BJ (cell line): ENCODE data around the gene PIGW. TPM values are rescaled to one million over a fixed set of nuclear protein-coding genes. Genes with fewer than 3 reads are reported as not detected.
"Not testable (repeated sequence)": the region's sequence is repeated elsewhere in the genome, so short reads cannot be mapped to it uniquely, and the experiment has no call there.

Experiments used
- CTCF ChIA-PET: fragments of 350-600 bp; formaldehyde crosslinking; extraction: SDS; loops from one replicate; lab custom pipeline; 2021; ENCODE audit warnings: antibody characterized with exemption, inconsistent platforms; lab: Yijun Ruan, JAX
- POLR2A ChIA-PET: fragments of 300-600 bp; sonication (Branson Sonifier 250); formaldehyde crosslinking; extraction: SDS; loops from one replicate; lab custom pipeline; 2021; ENCODE audit warnings: antibody characterized with exemption; lab: Charles Lee
- DNase-seq: peaks from one replicate; pipeline ENCODE4 v3.0.0-alpha.2; 2011; ENCODE audit warnings: low read depth
- H3K27me3 ChIP-seq: 2 replicates; pipeline ENCODE4 v1.6.0; 2011; ENCODE audit warnings: low read length; ENCODE audit not compliant: control insufficient read depth, insufficient read depth
- H3K36me3 ChIP-seq: 2 replicates; pipeline ENCODE4 v1.5.1; 2011; ENCODE audit warnings: low read length; ENCODE audit not compliant: control insufficient read depth, insufficient read depth
- H3K4me3 ChIP-seq: 2 replicates; pipeline ENCODE4 v1.5.1; 2011; ENCODE audit warnings: low read depth, mild to moderate bottlenecking, control low read depth, low read length
- polyA plus RNA-seq: library from polyadenylated mRNA; depleted of rRNA; stranded (reverse); fragments of >200 nt; gene quantifications from 2 replicates; pipeline ENCODE4 v1.2.3, GENCODE V29; 2011
- TF ChIP-seq, protein P1 (sequence below): IDR thresholded peaks from 2 replicates; pipeline ENCODE4 v1.5.1; 2011; ENCODE audit warnings: low read depth, mild to moderate bottlenecking, control low read depth, inconsistent platforms, low read length, moderate library complexity; ENCODE audit not compliant: insufficient read depth

Gene PIGW
- polyA plus RNA-seq, 1 experiment = 3.0 TPM

DNA sequence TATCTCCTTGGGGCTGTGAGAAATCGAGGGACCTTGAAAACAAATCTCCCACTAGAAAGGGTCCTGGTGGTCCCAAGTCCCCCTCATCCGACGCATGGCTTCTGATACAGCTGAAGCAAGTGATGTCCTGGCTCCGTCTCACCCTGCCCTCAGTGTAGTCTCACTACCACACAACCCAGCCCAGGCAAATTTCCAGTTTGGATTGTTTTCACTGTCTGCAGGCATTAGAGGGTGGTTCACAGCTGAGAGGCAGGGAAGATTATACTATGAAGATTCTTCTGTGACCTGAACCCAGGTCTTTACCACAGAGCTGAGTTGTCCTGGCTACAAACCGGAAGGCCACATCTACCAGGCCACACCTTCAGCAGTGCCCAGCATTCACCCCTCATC, 30.6 kb upstream of the PIGW start:
- no peak for DNase-seq
- TF ChIP-seq, protein P1, sequence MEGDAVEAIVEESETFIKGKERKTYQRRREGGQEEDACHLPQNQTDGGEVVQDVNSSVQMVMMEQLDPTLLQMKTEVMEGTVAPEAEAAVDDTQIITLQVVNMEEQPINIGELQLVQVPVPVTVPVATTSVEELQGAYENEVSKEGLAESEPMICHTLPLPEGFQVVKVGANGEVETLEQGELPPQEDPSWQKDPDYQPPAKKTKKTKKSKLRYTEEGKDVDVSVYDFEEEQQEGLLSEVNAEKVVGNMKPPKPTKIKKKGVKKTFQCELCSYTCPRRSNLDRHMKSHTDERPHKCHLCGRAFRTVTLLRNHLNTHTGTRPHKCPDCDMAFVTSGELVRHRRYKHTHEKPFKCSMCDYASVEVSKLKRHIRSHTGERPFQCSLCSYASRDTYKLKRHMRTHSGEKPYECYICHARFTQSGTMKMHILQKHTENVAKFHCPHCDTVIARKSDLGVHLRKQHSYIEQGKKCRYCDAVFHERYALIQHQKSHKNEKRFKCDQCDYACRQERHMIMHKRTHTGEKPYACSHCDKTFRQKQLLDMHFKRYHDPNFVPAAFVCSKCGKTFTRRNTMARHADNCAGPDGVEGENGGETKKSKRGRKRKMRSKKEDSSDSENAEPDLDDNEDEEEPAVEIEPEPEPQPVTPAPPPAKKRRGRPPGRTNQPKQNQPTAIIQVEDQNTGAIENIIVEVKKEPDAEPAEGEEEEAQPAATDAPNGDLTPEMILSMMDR = no peak
- no peaks in the 10 kb centered on the region for H3K27me3 ChIP-seq
- POLR2A ChIA-PET = no interaction called here
- peaks cover 22% of the 10 kb centered on the region for H3K36me3 ChIP-seq
- CTCF ChIA-PET = interaction anchor here (1.4 kb wide), 1 partner anchor 21 kb away, joined by 3 read pairs; no protein-coding TSS in a partner anchor
- no peak overlapping the region for H3K4me3 ChIP-seq

DNA sequence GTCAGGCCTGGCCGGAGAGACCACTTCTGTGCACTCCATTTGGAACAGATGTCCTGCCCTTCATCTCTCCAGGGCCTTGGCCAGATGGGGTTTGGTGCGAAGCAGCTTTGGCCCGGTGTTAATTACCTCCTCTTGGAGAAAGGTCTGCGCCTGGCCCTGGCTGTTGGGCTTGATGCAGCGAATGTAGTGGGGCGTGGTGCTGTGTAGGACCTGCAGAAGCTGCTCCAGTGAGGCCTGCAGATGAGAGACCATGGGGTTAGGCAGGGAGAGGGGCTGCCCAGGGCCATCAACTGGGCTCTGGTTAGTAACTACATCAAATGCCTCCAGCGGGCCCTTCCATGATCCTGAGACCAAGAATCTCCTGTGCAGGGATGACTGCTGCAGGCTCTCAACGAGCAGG, 29.6 kb upstream of the PIGW start:
- no peak overlapping the region for H3K4me3 ChIP-seq
- no peak for DNase-seq
- TF ChIP-seq, protein P1 = no peak
- POLR2A ChIA-PET = no interaction called here
- no peaks in the 10 kb centered on the region for H3K27me3 ChIP-seq
- peaks cover 22% of the 10 kb centered on the region for H3K36me3 ChIP-seq
- CTCF ChIA-PET = interaction anchor here (1.2 to 1.5 kb wide), 2 partner anchors 10 to 22 kb away, joined by 3 to 6 read pairs; no protein-coding TSS in a partner anchor

DNA sequence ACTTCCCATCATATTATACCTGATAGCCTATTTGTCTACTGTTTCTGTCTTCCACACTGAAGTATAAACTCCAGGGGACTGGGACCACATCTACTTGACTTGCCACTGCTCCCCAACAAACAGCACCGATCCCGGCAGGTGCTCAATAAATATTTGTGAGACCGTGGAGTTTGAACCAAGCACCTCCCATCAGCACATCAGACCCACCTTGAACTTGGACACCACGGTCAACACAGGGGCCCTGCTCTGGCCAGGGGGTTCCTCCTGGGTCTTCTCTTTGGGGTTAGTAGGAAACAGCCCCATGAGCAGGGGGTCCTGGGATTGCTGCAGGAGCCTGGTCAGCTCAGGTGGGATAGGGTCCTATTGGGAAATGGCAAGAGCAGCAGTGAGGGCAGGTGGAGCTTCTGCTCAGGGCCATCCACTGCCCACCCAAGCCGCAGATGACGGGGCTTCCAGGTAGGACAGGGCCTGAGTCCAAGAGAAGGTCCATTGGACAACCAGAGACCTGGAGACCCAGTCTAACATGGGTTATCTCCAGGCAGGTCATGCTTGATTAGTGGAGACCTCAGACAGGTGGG, 28.4 kb upstream of the PIGW start:
- ChIA-PET CTCF (interaction anchor here (1.2 to 1.5 kb wide), 2 partner anchors 11 to 23 kb away, joined by 3 to 6 read pairs; no protein-coding TSS in a partner anchor), POLR2A (no interaction called here)
- peaks cover 25% of the 10 kb centered on the region for H3K36me3 ChIP-seq
- H3K27me3 ChIP-seq = no peaks in the 10 kb centered on the region
- H3K4me3 ChIP-seq = no peak overlapping the region
- TF ChIP-seq, protein P1 = no peak
- no peak for DNase-seq

DNA sequence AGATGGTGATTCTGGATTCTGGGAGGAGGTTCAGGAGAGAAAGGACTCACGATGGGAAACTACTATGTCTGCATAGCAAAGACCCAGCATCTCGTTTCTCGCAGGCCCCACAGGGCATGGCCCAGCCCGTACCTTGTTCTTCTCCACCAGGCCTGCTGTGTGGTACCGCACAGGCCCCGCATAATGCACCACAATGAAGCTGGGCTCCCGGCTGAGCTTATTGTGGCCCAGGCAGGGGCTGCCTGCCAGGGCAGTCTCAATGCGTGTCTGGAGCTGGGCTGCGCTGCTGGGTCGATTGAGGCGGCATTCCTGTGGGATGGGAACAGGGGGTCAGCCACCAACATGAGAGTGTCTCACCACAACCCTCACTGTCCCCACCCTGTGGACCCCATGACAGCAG, 28.0 kb upstream of the PIGW start:
- Histone ChIP-seq H3K36me3 (peaks cover 25% of the 10 kb centered on the region), H3K27me3 (no peaks in the 10 kb centered on the region), H3K4me3 (no peak overlapping the region)
- TF ChIP-seq, protein P1 = no peak
- CTCF ChIA-PET = no interaction called here
- no peak for DNase-seq
- POLR2A ChIA-PET = no interaction called here

DNA sequence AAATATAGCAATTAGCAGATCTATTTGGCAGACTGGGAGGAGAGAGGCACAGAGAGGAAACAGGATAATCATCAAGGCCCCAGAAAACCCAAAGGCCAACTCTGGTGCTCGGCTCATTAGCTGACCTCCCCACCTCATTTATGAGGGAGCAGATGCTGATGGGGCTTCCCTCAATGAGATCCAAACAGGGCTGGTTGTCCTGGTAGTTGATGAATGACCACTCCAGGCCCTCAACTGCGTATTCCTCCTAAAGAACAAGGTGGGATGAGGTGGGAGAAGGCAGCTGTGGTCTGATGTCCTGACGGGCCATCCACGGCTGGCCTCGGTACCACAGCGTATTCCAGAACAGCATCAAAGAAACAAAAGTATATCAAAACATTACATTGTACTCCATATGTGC, 27.5 kb upstream of the PIGW start:
- ChIA-PET POLR2A (no interaction called here), CTCF (no interaction called here)
- DNase-seq = no peak
- Histone ChIP-seq H3K27me3 (no peaks in the 10 kb centered on the region), H3K36me3 (peaks cover 25% of the 10 kb centered on the region), H3K4me3 (no peak overlapping the region)
- TF ChIP-seq, protein P1 = no peak

DNA sequence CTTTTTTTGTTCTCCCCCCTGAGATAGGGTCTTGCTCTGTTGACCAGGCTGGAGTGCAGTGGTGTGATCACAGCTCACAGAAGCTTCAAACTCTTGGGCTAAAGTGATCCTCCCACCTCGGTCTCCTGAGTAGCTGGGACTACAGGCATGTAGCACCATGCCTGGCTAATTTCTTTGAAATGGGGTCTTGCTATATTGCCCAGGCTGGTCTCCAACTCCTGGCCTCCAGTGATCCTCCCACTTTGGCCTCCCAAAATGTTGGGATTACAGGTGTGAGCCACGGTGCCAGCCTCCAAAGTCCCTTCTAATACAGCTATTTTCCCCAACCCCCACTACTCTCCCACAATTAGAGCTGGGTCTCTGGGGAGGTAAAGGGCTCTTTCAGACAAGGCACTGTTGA, 26.3 kb upstream of the PIGW start:
- H3K36me3 ChIP-seq = peaks cover 28% of the 10 kb centered on the region
- DNase-seq, CTCF ChIA-PET, H3K27me3 ChIP-seq, POLR2A ChIA-PET, H3K4me3 ChIP-seq: not testable (repeated sequence)
